Measurements from ENCODE around the gene ZNF345.

ZNF345 gene

GRCh38 chr19:36916991-36917390 lies 66.3 kb downstream of the ZNF345 start:
- no peak for DNase-seq (ENCODE audit: low spot score)

GRCh38 chr19:36918090-36918489 lies 67.4 kb downstream of the ZNF345 start:
- no peak for DNase-seq (ENCODE audit: low spot score)
